Measurements from ENCODE around the gene IGSF6. TPM values are rescaled to one million over a fixed set of nuclear protein-coding genes. Genes with fewer than 3 reads are reported as not detected.

The IGSF6 gene
- total and polyA plus RNA-seq, 2 of the 8 experiments (the other 6 are each of a cell fraction or from before 2014, with no cell fraction given): not detected

- TF ChIP-seq EP300 (IDR thresholded peaks at IDR 0.05; ENCODE audit: borderline replicate concordance in 1 of 2, low read depth in 2 of 2, low read length in 2 of 2): no peak
- TF ChIP-seq ZNF274 (IDR thresholded peaks at IDR 0.05; ENCODE audit: borderline replicate concordance, extremely low read depth, low read length): no peak
- TF ChIP-seq MAX (IDR thresholded peaks at IDR 0.05): no peak
- TF ChIP-seq KDM1A (IDR thresholded peaks at IDR 0.05; ENCODE audit: borderline replicate concordance, low read length): no peak
These were observed 60.2 kb downstream of the IGSF6 start (continued) for GRCh38 chr16:21592191-21592590.
